ENCODE data around the gene IQCM. TPM values are rescaled to one million over a fixed set of nuclear protein-coding genes. Genes with fewer than 3 reads are reported as not detected.

Gene IQCM
- total and polyA plus RNA-seq, 2 donors (not counting 1 experiment from before 2014, with no cell fraction given): not detected

DNA sequence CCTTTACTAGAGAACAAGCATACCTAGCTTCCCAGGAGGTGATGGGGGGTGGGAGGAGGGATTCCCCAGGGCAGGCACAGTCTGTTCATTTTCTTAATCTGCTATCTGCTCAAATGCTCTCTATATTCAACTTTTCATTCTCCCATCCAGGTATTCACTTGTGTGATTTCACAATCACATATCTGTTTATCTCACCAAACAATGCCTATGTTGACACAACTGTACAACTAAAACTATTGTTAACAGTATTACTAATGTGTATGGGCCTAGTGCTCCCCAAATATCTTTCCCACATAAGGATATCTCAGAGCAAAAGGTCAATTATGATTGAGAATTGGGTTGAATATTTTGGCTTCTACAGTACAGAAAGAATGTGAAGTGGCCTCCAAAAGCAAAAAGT is 210.8 kb downstream of the IQCM start:
- Histone ChIP-seq H3K9ac (ENCODE audit: insufficient read depth, low read length) (no peak overlapping the region), H3K4me1 (ENCODE audit: control insufficient read depth, extremely low read depth, insufficient read depth, low read length) (no peaks in the 10 kb centered on the region), H3K36me3 (ENCODE audit: control insufficient read depth, insufficient read depth, low read length) (no peaks in the 10 kb centered on the region), H3K9me3 (ENCODE audit: control insufficient read depth, insufficient read depth, low read depth, low read length) (no peaks in the 10 kb centered on the region), H3K4me2 (ENCODE audit: extremely low read depth, insufficient read depth, low read length) (no peak overlapping the region), H4K20me1 (ENCODE audit: control insufficient read depth, extremely low read depth, insufficient read depth, low read length) (no peaks in the 10 kb centered on the region), H3K4me3 (replicated peaks in 1 of 4; ENCODE audit: control extremely low read depth in 1 of 4, insufficient read depth in 1 of 4, low read depth in 3 of 4, low read length in 4 of 4) (no peak overlapping the region), H3K27me3 (ENCODE audit: control insufficient read depth, insufficient read depth, low read length) (no peaks in the 10 kb centered on the region), H3K27ac (ENCODE audit: insufficient read depth, low read length) (no peak overlapping the region), H3K79me2 (ENCODE audit: control insufficient read depth, insufficient read depth, low read length) (no peaks in the 10 kb centered on the region), H2AFZ (ENCODE audit: low read length) (no peak overlapping the region)
- TF ChIP-seq CTCF (conservative IDR thresholded peaks at IDR 0.05 in 1 of 2, IDR thresholded peaks at IDR 0.05 in 1 of 2; ENCODE audit: low read depth in 1 of 2, low read length in 2 of 2) (no peak), EZH2 (IDR thresholded peaks at IDR 0.05; ENCODE audit: low read length, missing control alignments) (no peak)
- no peak for DNase-seq (ENCODE audit: low read depth in 2 of 2)

DNA sequence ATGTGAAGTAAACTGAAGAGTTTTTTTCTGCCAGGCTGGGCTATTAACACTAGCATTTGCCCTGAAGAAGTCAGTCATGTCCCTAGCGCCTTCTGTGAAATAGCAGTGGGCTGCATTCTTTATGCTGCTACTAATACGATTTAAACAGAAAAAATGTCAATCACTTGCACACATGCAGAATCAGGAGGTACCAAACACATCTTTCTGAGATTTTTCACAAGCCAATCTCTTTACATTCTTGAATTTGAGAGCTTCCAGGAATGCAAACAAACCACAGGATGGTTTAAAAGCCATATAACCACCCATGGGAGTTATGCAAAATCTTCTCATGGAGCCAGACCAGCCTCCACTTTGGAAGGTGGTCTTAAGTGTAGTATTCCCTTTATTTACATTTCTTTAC is 220.1 kb downstream of the IQCM start:
- Histone ChIP-seq H2AFZ (ENCODE audit: low read length) (no peak overlapping the region), H3K27ac (ENCODE audit: insufficient read depth, low read length) (no peak overlapping the region), H3K36me3 (ENCODE audit: control insufficient read depth, insufficient read depth, low read length) (no peaks in the 10 kb centered on the region), H3K4me1 (ENCODE audit: control insufficient read depth, extremely low read depth, insufficient read depth, low read length) (no peaks in the 10 kb centered on the region), H3K79me2 (ENCODE audit: control insufficient read depth, insufficient read depth, low read length) (no peaks in the 10 kb centered on the region), H4K20me1 (ENCODE audit: control insufficient read depth, extremely low read depth, insufficient read depth, low read length) (no peaks in the 10 kb centered on the region), H3K27me3 (ENCODE audit: control insufficient read depth, insufficient read depth, low read length) (no peaks in the 10 kb centered on the region), H3K4me3 (replicated peaks in 1 of 4; ENCODE audit: control extremely low read depth in 1 of 4, insufficient read depth in 1 of 4, low read depth in 3 of 4, low read length in 4 of 4) (no peak overlapping the region), H3K9ac (ENCODE audit: insufficient read depth, low read length) (no peak overlapping the region), H3K4me2 (ENCODE audit: extremely low read depth, insufficient read depth, low read length) (no peak overlapping the region), H3K9me3 (ENCODE audit: control insufficient read depth, insufficient read depth, low read depth, low read length) (no peaks in the 10 kb centered on the region)
- TF ChIP-seq EZH2 (IDR thresholded peaks at IDR 0.05; ENCODE audit: low read length, missing control alignments) (no peak), CTCF (conservative IDR thresholded peaks at IDR 0.05 in 1 of 2, IDR thresholded peaks at IDR 0.05 in 1 of 2; ENCODE audit: low read depth in 1 of 2, low read length in 2 of 2) (no peak)
- peak in 1 of 2 donors; percentile 65 for DNase-seq (ENCODE audit: low read depth in 2 of 2)

- H3K9ac ChIP-seq (ENCODE audit: insufficient read depth, low read length): no peak overlapping the region
- no peaks in the 10 kb centered on the region for H3K4me1 ChIP-seq (ENCODE audit: control insufficient read depth, extremely low read depth, insufficient read depth, low read length)
- H4K20me1 ChIP-seq (ENCODE audit: control insufficient read depth, extremely low read depth, insufficient read depth, low read length): no peaks in the 10 kb centered on the region
- H3K79me2 ChIP-seq (ENCODE audit: control insufficient read depth, insufficient read depth, low read length): no peaks in the 10 kb centered on the region
- no peak overlapping the region for H3K27ac ChIP-seq (ENCODE audit: insufficient read depth, low read length)
- DNase-seq (ENCODE audit: low read depth in 2 of 2): no peak
- TF ChIP-seq EZH2 (IDR thresholded peaks at IDR 0.05; ENCODE audit: low read length, missing control alignments): no peak
- no peak for TF ChIP-seq CTCF (conservative IDR thresholded peaks at IDR 0.05 in 1 of 2, IDR thresholded peaks at IDR 0.05 in 1 of 2; ENCODE audit: low read depth in 1 of 2, low read length in 2 of 2)
- no peak overlapping the region for H2AFZ ChIP-seq (ENCODE audit: low read length)
- H3K27me3 ChIP-seq (ENCODE audit: control insufficient read depth, insufficient read depth, low read length): no peaks in the 10 kb centered on the region
- H3K4me3 ChIP-seq (replicated peaks in 1 of 4; ENCODE audit: control extremely low read depth in 1 of 4, insufficient read depth in 1 of 4, low read depth in 3 of 4, low read length in 4 of 4): no peak overlapping the region
- H3K4me2 ChIP-seq (ENCODE audit: extremely low read depth, insufficient read depth, low read length): no peak overlapping the region
- H3K36me3 ChIP-seq (ENCODE audit: control insufficient read depth, insufficient read depth, low read length): no peaks in the 10 kb centered on the region
- no peaks in the 10 kb centered on the region for H3K9me3 ChIP-seq (ENCODE audit: control insufficient read depth, insufficient read depth, low read depth, low read length)
These were observed 225.8 kb downstream of the IQCM start for GRCh38 chr4:149589826-149590225.
